Body of pancreas (tissue), 4 donors: ENCODE measurements around the gene SLAMF9.

Experiments
- CTCF ChIP-seq, 7 experiments: fragments of 450-650 bp in 4 of 7; fragments of 200-600 bp in 3 of 7; sonication (generic) in 3 of 7; IDR thresholded peaks; one replicate each; pipeline ENCODE4 v1.5.1; 2016 to 2019; ENCODE audit warnings: antibody characterized with exemption in 7 of 7
- POLR2A ChIP-seq, 3 donors: fragments of 450-650 bp; IDR thresholded peaks; one replicate each; pipeline ENCODE4 v1.6.1; 2016; ENCODE audit warnings: antibody characterized with exemption in 3 of 3, mild to moderate bottlenecking in 2 of 3

- no peak for TF ChIP-seq CTCF (IDR thresholded peaks at IDR 0.05)
- TF ChIP-seq POLR2A (IDR thresholded peaks at IDR 0.05) = no peak
Observed at GRCh38 chr1:159941141-159941540, 12.9 kb downstream of the SLAMF9 start.
